HEK293 (cell line): ENCODE results near the gene SPEG.

Experiments used
- CTCF ChIP-seq: fragments of 450-650 bp; formaldehyde crosslinking; IDR thresholded peaks from 2 replicates; pipeline ENCODE4 v1.5.1; 2016; ENCODE audit warnings: missing biosample characterization, missing genetic modification characterization
- ZBTB8A ChIP-seq: fragments of 450-650 bp; formaldehyde crosslinking; IDR thresholded peaks from 2 replicates; pipeline ENCODE4 v1.5.1; 2016; ENCODE audit warnings: missing biosample characterization, missing genetic modification characterization
- ZEB2 ChIP-seq: fragments of 450-650 bp; formaldehyde crosslinking; IDR thresholded peaks from 2 replicates; pipeline ENCODE4 v1.5.1; 2016; ENCODE audit warnings: missing biosample characterization, missing genetic modification characterization
- ZFP37 ChIP-seq: fragments of 450-650 bp; formaldehyde crosslinking; IDR thresholded peaks from 2 replicates; pipeline ENCODE4 v1.5.1; 2016; ENCODE audit warnings: missing biosample characterization, missing genetic modification characterization
- ZNF354C ChIP-seq: fragments of 450-650 bp; formaldehyde crosslinking; IDR thresholded peaks from 2 replicates; pipeline ENCODE4 v1.5.1; 2016; ENCODE audit warnings: missing biosample characterization, missing genetic modification characterization, low read depth, borderline replicate concordance
- ZNF394 ChIP-seq: fragments of 450-650 bp; formaldehyde crosslinking; IDR thresholded peaks from 2 replicates; pipeline ENCODE4 v1.5.1; 2016; ENCODE audit warnings: missing biosample characterization, missing genetic modification characterization, mild to moderate bottlenecking, moderate library complexity, borderline replicate concordance

GRCh38 chr2:219416235-219416602 is 18.4 kb upstream of the SPEG start:
- TF ChIP-seq ZBTB8A (tag by site-specific recombination) = no peak
- TF ChIP-seq ZNF394 = no peak
- TF ChIP-seq CTCF (tag by site-specific recombination) = no peak
- no peak for TF ChIP-seq ZNF354C (tag by site-specific recombination)
- TF ChIP-seq ZEB2 = no peak
- no peak for TF ChIP-seq ZFP37
